Gastrocnemius medialis (tissue), 4 donors: ENCODE measurements around the gene NAA40. TPM values are rescaled to one million over a fixed set of nuclear protein-coding genes. Genes with fewer than 3 reads are reported as not detected.

Experiments
- ATAC-seq, 2 donors: fragments of 150-250 bp; one replicate each; pipeline ENCODE4 v1.9.1; 2016
- DNase-seq, 2 donors: peaks; one replicate each; pipeline ENCODE4 v3.0.0-alpha.2; 2019
- H3K27ac ChIP-seq, 4 donors: fragments of 200-600 bp; sonication (generic); 1 replicate in 1 of 4; 2 replicates in 3 of 4; pipeline ENCODE4 v1.5.1; 2016 to 2018; ENCODE audit warnings: mild to moderate bottlenecking in 2 of 4, moderate library complexity in 1 of 4
- H3K27me3 ChIP-seq, 3 donors: fragments of 200-600 bp; sonication (generic) in 2 of 3; 1 replicate in 1 of 3; 2 replicates in 2 of 3; pipeline versions ENCODE4 v1.5.1 to v1.6.0; 2016 to 2019; ENCODE audit warnings: mild to moderate bottlenecking in 1 of 3, moderate library complexity in 1 of 3
- H3K36me3 ChIP-seq, 2 donors: fragments of 200-600 bp; sonication (generic) in 1 of 2; one replicate each; pipeline ENCODE4 v1.5.1; 2017 to 2018
- H3K4me1 ChIP-seq, 2 donors: fragments of 200-600 bp; sonication (generic) in 1 of 2; one replicate each; pipeline ENCODE4 v1.5.1; 2016 to 2017; ENCODE audit warnings: mild to moderate bottlenecking in 2 of 2
- H3K4me3 ChIP-seq, 4 donors: fragments of 200-600 bp; sonication (generic) in 3 of 4; 1 replicate in 1 of 4; 2 replicates in 3 of 4; pipeline ENCODE4 v1.5.1; 2016 to 2019; ENCODE audit warnings: mild to moderate bottlenecking in 2 of 4
- H3K9me3 ChIP-seq, 3 donors: fragments of 200-600 bp; sonication (generic) in 2 of 3; 1 replicate in 1 of 3; 2 replicates in 2 of 3; pipeline ENCODE4 v1.5.1; 2016 to 2019
- POLR2A ChIP-seq, 2 donors: fragments of 450-650 bp; IDR thresholded peaks; one replicate each; pipeline ENCODE4 v1.6.1; 2017; ENCODE audit warnings: antibody characterized with exemption in 2 of 2, mild to moderate bottlenecking in 2 of 2, moderate library complexity in 2 of 2
- in situ Hi-C, 4 donors: fragments of 200-750 bp; cut with MboI; loops; one replicate each; pipeline versions ENCODE4 v1.15.0 to v1.8.0; 2017; ENCODE audit warnings: low sequenced_read_pairs in 4 of 4
- intact Hi-C: fragments of 100-400 bp; cut with DNase I; formaldehyde crosslinking; loops from one replicate; pipeline ENCODE4 v1.15.1; 2023; ENCODE audit warnings: low total_unique reads
- total RNA-seq, 4 donors: library from RNA; depleted of rRNA; stranded (reverse); fragments of >200 nt; gene quantifications; one replicate each; pipeline versions ENCODE4 v1.1.0 to v1.2.3, GENCODE V29; 2016
- TF ChIP-seq, protein P1 (sequence below), 5 experiments: fragments of 450-650 bp in 3 of 5; fragments of 200-600 bp in 2 of 5; sonication (generic) in 2 of 5; IDR thresholded peaks in 4 of 5; conservative IDR thresholded peaks in 1 of 5; 1 replicate in 4 of 5; 2 replicates in 1 of 5; pipeline ENCODE4 v1.5.1; 2016 to 2019; ENCODE audit warnings: antibody characterized with exemption in 5 of 5, mild to moderate bottlenecking in 3 of 5, moderate library complexity in 3 of 5

Gene NAA40
- total RNA-seq, 4 donors from 2014 or later: 4.9 to 11.4 (median 6.5) TPM

DNA sequence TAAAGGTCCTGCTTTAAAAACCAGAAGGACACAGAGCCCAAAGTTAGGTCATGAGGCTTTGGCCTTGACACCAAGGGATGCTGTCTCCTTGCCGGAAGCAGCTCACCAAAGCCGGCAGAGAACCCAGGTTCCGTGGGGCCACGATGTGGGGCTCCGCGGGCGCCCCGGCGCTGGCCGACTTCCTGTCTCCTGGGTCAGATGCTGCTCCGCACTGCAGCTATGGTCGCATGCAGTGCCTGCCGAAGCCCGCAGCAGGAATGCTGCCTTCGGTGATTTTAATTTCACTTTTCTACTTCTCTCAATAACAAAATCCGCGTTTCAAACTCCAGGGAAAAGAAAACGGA is 47.0 kb downstream of the NAA40 start:
- DNase-seq: no peak
- H3K27me3 ChIP-seq: no peaks in the 10 kb centered on the region
- ATAC-seq: peak; percentile 12 to 28
- in situ Hi-C loops (no loop called here), intact Hi-C loops (no loop called here)
- peak overlapping the region; percentile 83 to 88 (median 86) for H3K27ac ChIP-seq
- peak overlapping the region; percentile 83 to 99 (median 92) for H3K4me3 ChIP-seq
- no peak for TF ChIP-seq POLR2A (IDR thresholded peaks at IDR 0.05)
- TF ChIP-seq, protein P1, sequence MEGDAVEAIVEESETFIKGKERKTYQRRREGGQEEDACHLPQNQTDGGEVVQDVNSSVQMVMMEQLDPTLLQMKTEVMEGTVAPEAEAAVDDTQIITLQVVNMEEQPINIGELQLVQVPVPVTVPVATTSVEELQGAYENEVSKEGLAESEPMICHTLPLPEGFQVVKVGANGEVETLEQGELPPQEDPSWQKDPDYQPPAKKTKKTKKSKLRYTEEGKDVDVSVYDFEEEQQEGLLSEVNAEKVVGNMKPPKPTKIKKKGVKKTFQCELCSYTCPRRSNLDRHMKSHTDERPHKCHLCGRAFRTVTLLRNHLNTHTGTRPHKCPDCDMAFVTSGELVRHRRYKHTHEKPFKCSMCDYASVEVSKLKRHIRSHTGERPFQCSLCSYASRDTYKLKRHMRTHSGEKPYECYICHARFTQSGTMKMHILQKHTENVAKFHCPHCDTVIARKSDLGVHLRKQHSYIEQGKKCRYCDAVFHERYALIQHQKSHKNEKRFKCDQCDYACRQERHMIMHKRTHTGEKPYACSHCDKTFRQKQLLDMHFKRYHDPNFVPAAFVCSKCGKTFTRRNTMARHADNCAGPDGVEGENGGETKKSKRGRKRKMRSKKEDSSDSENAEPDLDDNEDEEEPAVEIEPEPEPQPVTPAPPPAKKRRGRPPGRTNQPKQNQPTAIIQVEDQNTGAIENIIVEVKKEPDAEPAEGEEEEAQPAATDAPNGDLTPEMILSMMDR (IDR thresholded peaks at IDR 0.05 in 4 of 5, conservative IDR thresholded peaks at IDR 0.05 in 1 of 5): no peak
- H3K36me3 ChIP-seq: peaks cover 0 to 8% of the 10 kb centered on the region in 2 donors
- no peaks in the 10 kb centered on the region for H3K9me3 ChIP-seq
- peaks cover 18 to 22% of the 10 kb centered on the region in 2 donors for H3K4me1 ChIP-seq

DNA sequence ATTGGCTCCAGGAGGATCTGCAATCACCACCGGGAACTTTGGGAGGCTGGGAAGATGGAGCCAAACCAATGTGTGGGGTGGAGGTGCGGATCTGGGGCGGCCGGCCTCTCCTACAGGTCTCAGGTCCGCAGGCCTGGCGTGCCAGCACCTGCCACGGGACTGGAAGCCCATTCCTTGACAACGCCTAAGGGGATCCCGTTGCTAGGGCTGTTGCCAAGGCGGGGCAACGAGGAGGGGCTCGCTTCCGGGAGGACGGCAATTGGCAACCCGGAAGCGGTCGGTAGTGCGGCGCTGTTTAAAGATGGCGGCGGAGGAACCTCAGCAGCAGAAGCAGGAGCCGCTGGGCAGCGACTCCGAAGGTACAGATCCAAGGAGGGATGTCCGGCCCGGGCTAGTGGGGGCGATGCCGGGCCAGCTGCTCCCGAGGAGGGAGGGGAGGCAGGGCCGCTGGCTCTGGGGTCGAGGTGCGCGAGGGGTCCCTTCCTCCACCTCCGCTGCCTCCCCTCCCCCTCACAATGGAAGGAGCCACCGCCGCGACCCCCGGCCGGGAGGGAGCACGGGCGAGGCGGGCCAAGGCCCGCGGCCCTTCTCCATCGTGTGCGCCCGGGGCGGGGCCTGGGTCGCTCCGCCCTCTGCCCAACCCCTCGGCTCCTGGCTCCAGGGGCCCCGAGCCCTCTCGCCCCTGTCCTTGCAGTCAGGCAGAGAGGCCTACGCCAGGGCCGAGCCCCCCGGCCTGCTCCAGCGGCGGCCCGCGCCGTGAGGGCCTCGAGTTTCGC is 47.5 kb downstream of the NAA40 start, which contains the start of gene OTUB1:
TSS of gene OTUB1 (plus strand) at position 283 of the 776 bp plus-strand sequence. CDS start at position 302, 19 bp downstream.
- TF ChIP-seq POLR2A (IDR thresholded peaks at IDR 0.05): peak; percentile 41 to 55
- TF ChIP-seq, protein P1 (IDR thresholded peaks at IDR 0.05 in 4 of 5, conservative IDR thresholded peaks at IDR 0.05 in 1 of 5): peak in 1 of 5 experiments; percentile 9
- DNase-seq (peak; percentile 79 to 89), ATAC-seq (peak; percentile 91 to 93)
- Histone ChIP-seq H3K36me3 (peaks cover 0 to 8% of the 10 kb centered on the region in 2 donors), H3K9me3 (no peaks in the 10 kb centered on the region), H3K4me3 (peak within 1 kb of the TSS; percentile 83 to 99 (median 92)), H3K27me3 (no peaks in the 10 kb centered on the region), H3K4me1 (peaks cover 18 to 22% of the 10 kb centered on the region in 2 donors), H3K27ac (peak within 1 kb of the TSS; percentile 83 to 88 (median 86))
- in situ Hi-C loops (no loop called here), intact Hi-C loops (no loop called here)

GRCh38 chr11:63986932-63987513 is 48.2 kb downstream of the NAA40 start:
- H3K27ac ChIP-seq: peak overlapping the region; percentile 83 to 88 (median 86)
- DNase-seq (no peak), ATAC-seq (peak; percentile 5)
- TF ChIP-seq, protein P1 (IDR thresholded peaks at IDR 0.05 in 4 of 5, conservative IDR thresholded peaks at IDR 0.05 in 1 of 5): no peak
- TF ChIP-seq POLR2A (IDR thresholded peaks at IDR 0.05): no peak
- H3K36me3 ChIP-seq: peaks cover 0 to 8% of the 10 kb centered on the region in 2 donors
- peaks cover 18 to 22% of the 10 kb centered on the region in 2 donors for H3K4me1 ChIP-seq
- in situ Hi-C loops: no loop called here
- peak overlapping the region; percentile 83 to 99 (median 92) for H3K4me3 ChIP-seq
- intact Hi-C loops: no loop called here
- no peaks in the 10 kb centered on the region for H3K9me3 ChIP-seq
- no peaks in the 10 kb centered on the region for H3K27me3 ChIP-seq

GRCh38 chr11:63991558-63991957 is 52.8 kb downstream of the NAA40 start:
- H3K27ac ChIP-seq: no peak overlapping the region
- peaks cover 12 to 22% of the 10 kb centered on the region in 2 donors for H3K4me1 ChIP-seq
- TF ChIP-seq, protein P1 (IDR thresholded peaks at IDR 0.05 in 4 of 5, conservative IDR thresholded peaks at IDR 0.05 in 1 of 5): no peak
- no peak for TF ChIP-seq POLR2A (IDR thresholded peaks at IDR 0.05)
- H3K27me3 ChIP-seq: no peaks in the 10 kb centered on the region
- H3K36me3 ChIP-seq: peaks cover 0 to 19% of the 10 kb centered on the region in 2 donors
- intact Hi-C loops: no loop called here
- no peak for DNase-seq
- in situ Hi-C loops: loop anchor here in 2 of 4 donors (5.0 to 10.0 kb wide), 2 partner anchors 153 to 156 kb away; no protein-coding TSS in a partner anchor
- no peaks in the 10 kb centered on the region for H3K9me3 ChIP-seq
- H3K4me3 ChIP-seq: no peak overlapping the region
- ATAC-seq: no peak
